WERI-Rb-1 (cell line): ENCODE data around the gene FASTK.
A peak's percentile ranks its signal among the peaks of the same experiment; 100 is the strongest.

ENCODE experiments used
- DNase-seq: peaks from one replicate; pipeline ENCODE4 v3.0.0-alpha.2; 2020
- H3K27ac ChIP-seq: fragments of 250-450 bp; sonication (Bioruptor Pico); 2 replicates; pipeline ENCODE4 v1.5.1; 2020; ENCODE audit warnings: mild to moderate bottlenecking, moderate library complexity
- H3K27me3 ChIP-seq: fragments of 250-450 bp; sonication (Bioruptor Pico); 2 replicates; pipeline ENCODE4 v1.5.1; 2021; ENCODE audit warnings: mild to moderate bottlenecking, low read depth, moderate library complexity; ENCODE audit not compliant: insufficient read depth, severe bottlenecking
- H3K36me3 ChIP-seq: fragments of 250-450 bp; sonication (Bioruptor Pico); 2 replicates; pipeline ENCODE4 v1.5.1; 2020; ENCODE audit warnings: mild to moderate bottlenecking, moderate library complexity
- H3K4me3 ChIP-seq: 2 replicates; pipeline ENCODE4 v1.5.1; 2011; ENCODE audit warnings: low read depth, mild to moderate bottlenecking, control low read depth, low read length
- H3K9me3 ChIP-seq: fragments of 250-450 bp; sonication (Bioruptor Pico); 2 replicates; pipeline ENCODE4 v1.5.1; 2021; ENCODE audit warnings: mild to moderate bottlenecking, moderate library complexity; ENCODE audit not compliant: severe bottlenecking
- CTCF ChIP-seq: IDR thresholded peaks from 2 replicates; pipeline ENCODE4 v1.5.1; 2011; ENCODE audit warnings: low read depth, mild to moderate bottlenecking, control low read depth, inconsistent platforms, low read length

The FASTK gene

GRCh38 chr7:151078233-151079040, 2.2 kb downstream of the FASTK start:
- Histone ChIP-seq H3K36me3 (peaks cover 61% of the 10 kb centered on the region), H3K9me3 (no peaks in the 10 kb centered on the region), H3K4me3 (no peak overlapping the region), H3K27me3 (no peaks in the 10 kb centered on the region), H3K27ac (peak overlapping the region; percentile 5; the same call in 1 of the 2 replicates)
- TF ChIP-seq CTCF = no peak
- DNase-seq = peak; percentile 68

GRCh38 chr7:151077705-151078232, 2.8 kb downstream of the FASTK start:
- Histone ChIP-seq H3K4me3 (no peak overlapping the region), H3K9me3 (no peaks in the 10 kb centered on the region), H3K27me3 (no peaks in the 10 kb centered on the region), H3K27ac (peak overlapping the region; percentile 43), H3K36me3 (peaks cover 67% of the 10 kb centered on the region)
- DNase-seq = no peak
- no peak for TF ChIP-seq CTCF

- peak overlapping the region; percentile 43; the same call in 1 of the 2 replicates for H3K27ac ChIP-seq
- no peaks in the 10 kb centered on the region for H3K27me3 ChIP-seq
- H3K36me3 ChIP-seq = peaks cover 74% of the 10 kb centered on the region
- no peaks in the 10 kb centered on the region for H3K9me3 ChIP-seq
- peak; percentile 59 for TF ChIP-seq CTCF
- H3K4me3 ChIP-seq = no peak overlapping the region
- no peak for DNase-seq
Observed at GRCh38 chr7:151076863-151077704, 3.5 kb downstream of the FASTK start.

GRCh38 chr7:151075978-151076426, 4.6 kb downstream of the FASTK start:
- no peak for TF ChIP-seq CTCF
- H3K4me3 ChIP-seq = no peak overlapping the region
- no peak for DNase-seq
- no peaks in the 10 kb centered on the region for H3K27me3 ChIP-seq
- H3K9me3 ChIP-seq = no peaks in the 10 kb centered on the region
- no peak overlapping the region for H3K27ac ChIP-seq
- H3K36me3 ChIP-seq = peaks cover 78% of the 10 kb centered on the region

GRCh38 chr7:151075662-151075971, 5.0 kb downstream of the FASTK start:
- Histone ChIP-seq H3K9me3 (no peaks in the 10 kb centered on the region), H3K4me3 (no peak overlapping the region), H3K36me3 (peaks cover 82% of the 10 kb centered on the region), H3K27me3 (no peaks in the 10 kb centered on the region), H3K27ac (no peak overlapping the region)
- DNase-seq = no peak
- no peak for TF ChIP-seq CTCF
